Right atrium auricular region (tissue), 2 donors: ENCODE measurements around the gene RERE. TPM values are rescaled to one million over a fixed set of nuclear protein-coding genes. Genes with fewer than 3 reads are reported as not detected.

Experiments used
- DNase-seq: peaks from one replicate; pipeline ENCODE4 v3.0.0-alpha.2; 2019; ENCODE audit warnings: low spot score
- H3K27ac ChIP-seq, 2 donors: fragments of 200-600 bp; sonication (generic); 1 replicate in 1 of 2; 2 replicates in 1 of 2; pipeline ENCODE4 v1.5.1; 2016 to 2019
- H3K27me3 ChIP-seq, 2 donors: fragments of 200-600 bp; sonication (generic); one replicate each; pipeline versions ENCODE4 v1.5.1 to v1.6.0; 2017 to 2019
- H3K36me3 ChIP-seq: fragments of 200-600 bp; sonication (generic); one replicate; pipeline ENCODE4 v1.5.1; 2016
- H3K4me1 ChIP-seq, 2 donors: fragments of 200-600 bp; sonication (generic); one replicate each; pipeline versions ENCODE4 v1.5.1 to v1.6.0; 2017 to 2019
- H3K4me3 ChIP-seq, 2 donors: fragments of 200-600 bp; sonication (generic); 1 replicate in 1 of 2; 2 replicates in 1 of 2; pipeline ENCODE4 v1.5.1; 2017 to 2019; ENCODE audit warnings: mild to moderate bottlenecking in 1 of 2, moderate library complexity in 1 of 2
- H3K9me3 ChIP-seq, 2 donors: fragments of 200-600 bp; sonication (generic); one replicate each; pipeline ENCODE4 v1.5.1; 2019
- CTCF ChIP-seq, 2 donors: fragments of 200-600 bp; sonication (generic); IDR thresholded peaks; one replicate each; pipeline ENCODE4 v1.5.1; 2019; ENCODE audit warnings: antibody characterized with exemption in 2 of 2
- total RNA-seq, 2 donors: library from RNA; depleted of rRNA; stranded (reverse); fragments of >200 nt; gene quantifications; one replicate each; pipeline ENCODE4 v1.1.0, GENCODE V29; 2016

Gene RERE
- total RNA-seq, 2 donors from 2014 or later, result 99.8 to 125 TPM

DNA sequence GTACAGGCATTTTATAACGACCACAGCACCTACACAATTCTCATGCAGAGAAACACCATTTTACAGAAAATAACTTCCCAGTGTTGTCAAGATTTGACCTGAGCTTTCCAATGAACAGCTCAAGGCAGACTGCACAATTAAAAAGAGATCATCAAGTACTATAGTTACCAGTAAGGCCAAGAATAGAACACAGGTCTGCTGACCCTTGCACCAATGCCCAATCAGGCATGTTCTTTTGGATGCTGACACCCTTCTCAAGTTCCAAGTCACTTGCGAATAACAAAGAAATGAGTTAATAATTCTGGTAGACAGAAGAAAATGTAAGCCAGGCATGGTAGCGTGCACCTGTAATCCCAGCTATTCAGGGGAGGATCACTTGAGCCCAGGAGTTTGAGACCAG, 397.6 kb downstream of the RERE start:
- Histone ChIP-seq H3K36me3 (peaks cover 49% of the 10 kb centered on the region), H3K27me3 (no peaks in the 10 kb centered on the region), H3K4me3 (peak overlapping the region; percentile 85 to 87), H3K27ac (peak overlapping the region; percentile 98 to 99), H3K4me1 (peaks cover 0 to 74% of the 10 kb centered on the region in 2 donors), H3K9me3 (no peaks in the 10 kb centered on the region)
- TF ChIP-seq CTCF (IDR thresholded peaks at IDR 0.05), result no peak
- DNase-seq, result no peak

DNA sequence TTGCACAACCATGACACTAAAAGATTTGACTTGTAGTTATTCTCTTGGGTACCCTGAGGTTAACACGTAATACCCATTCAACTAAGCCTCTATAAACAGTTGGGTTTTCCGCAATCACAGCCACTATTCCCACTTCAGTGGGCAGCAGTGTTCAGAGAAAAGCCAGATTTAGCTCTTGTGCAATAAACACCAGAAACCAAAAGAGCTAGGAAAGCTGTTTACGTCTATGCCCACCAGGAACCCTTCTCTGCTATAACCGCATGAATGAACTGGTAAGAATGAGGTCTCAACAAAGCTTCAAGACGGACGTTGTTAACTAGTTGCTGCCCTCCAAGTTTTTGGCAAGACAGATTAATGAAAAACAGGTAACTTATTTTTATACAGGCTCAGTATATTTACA, 398.3 kb downstream of the RERE start:
- TF ChIP-seq CTCF (IDR thresholded peaks at IDR 0.05), result no peak
- Histone ChIP-seq H3K9me3 (no peaks in the 10 kb centered on the region), H3K36me3 (peaks cover 51% of the 10 kb centered on the region), H3K4me1 (peaks cover 0 to 71% of the 10 kb centered on the region in 2 donors), H3K4me3 (peak overlapping the region; percentile 85 to 87), H3K27ac (peak overlapping the region; percentile 98 to 99), H3K27me3 (no peaks in the 10 kb centered on the region)
- peak; percentile 58 for DNase-seq

DNA sequence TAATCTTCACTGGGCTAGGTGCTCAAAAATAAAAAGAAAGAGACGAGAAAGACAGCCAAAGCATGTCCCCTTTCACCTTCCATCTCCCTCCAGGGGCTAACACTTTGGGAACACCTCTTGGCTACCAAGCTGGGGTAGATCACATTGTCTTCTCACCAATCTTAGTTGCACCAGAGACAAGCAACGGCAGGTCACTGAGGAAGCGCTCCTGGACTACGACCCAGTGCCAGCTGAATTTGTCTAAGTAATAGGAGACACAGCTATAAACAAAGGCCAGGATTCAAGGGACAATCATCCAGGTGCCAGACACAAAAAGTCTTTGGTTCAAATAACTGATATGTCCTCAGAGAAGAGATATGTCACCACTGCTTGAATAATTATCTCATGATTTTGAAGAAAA, 399.1 kb downstream of the RERE start:
- Histone ChIP-seq H3K27ac (peak overlapping the region; percentile 98 to 99), H3K9me3 (no peaks in the 10 kb centered on the region), H3K27me3 (no peaks in the 10 kb centered on the region), H3K36me3 (peaks cover 60% of the 10 kb centered on the region), H3K4me3 (no peak overlapping the region), H3K4me1 (peaks cover 0 to 77% of the 10 kb centered on the region in 2 donors)
- no peak for TF ChIP-seq CTCF (IDR thresholded peaks at IDR 0.05)
- DNase-seq, result no peak

GRCh38 chr1:8417625-8418024, 399.8 kb downstream of the RERE start:
- H3K27me3 ChIP-seq, result no peaks in the 10 kb centered on the region
- H3K9me3 ChIP-seq, result no peaks in the 10 kb centered on the region
- no peak for DNase-seq
- peak overlapping the region; percentile 98 to 99 for H3K27ac ChIP-seq
- no peak overlapping the region for H3K4me3 ChIP-seq
- no peak for TF ChIP-seq CTCF (IDR thresholded peaks at IDR 0.05)
- peaks cover 0 to 84% of the 10 kb centered on the region in 2 donors for H3K4me1 ChIP-seq
- peaks cover 64% of the 10 kb centered on the region for H3K36me3 ChIP-seq

- H3K4me1 ChIP-seq, result peaks cover 0 to 89% of the 10 kb centered on the region in 2 donors
- no peak for DNase-seq
- peak overlapping the region; percentile 98 to 99 for H3K27ac ChIP-seq
- TF ChIP-seq CTCF (IDR thresholded peaks at IDR 0.05), result no peak
- H3K4me3 ChIP-seq, result no peak overlapping the region
- no peaks in the 10 kb centered on the region for H3K27me3 ChIP-seq
- peaks cover 64% of the 10 kb centered on the region for H3K36me3 ChIP-seq
- no peaks in the 10 kb centered on the region for H3K9me3 ChIP-seq
Observed at GRCh38 chr1:8416881-8417280, 400.6 kb downstream of the RERE start.
